ENCODE measurements around the gene PLA2G2C.
"Not testable (repeated sequence)": the region's sequence is repeated elsewhere in the genome, so short reads cannot be mapped to it uniquely, and the experiment has no call there.

PLA2G2C gene, protein sequence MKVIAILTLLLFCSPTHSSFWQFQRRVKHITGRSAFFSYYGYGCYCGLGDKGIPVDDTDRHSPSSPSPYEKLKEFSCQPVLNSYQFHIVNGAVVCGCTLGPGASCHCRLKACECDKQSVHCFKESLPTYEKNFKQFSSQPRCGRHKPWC

DNA sequence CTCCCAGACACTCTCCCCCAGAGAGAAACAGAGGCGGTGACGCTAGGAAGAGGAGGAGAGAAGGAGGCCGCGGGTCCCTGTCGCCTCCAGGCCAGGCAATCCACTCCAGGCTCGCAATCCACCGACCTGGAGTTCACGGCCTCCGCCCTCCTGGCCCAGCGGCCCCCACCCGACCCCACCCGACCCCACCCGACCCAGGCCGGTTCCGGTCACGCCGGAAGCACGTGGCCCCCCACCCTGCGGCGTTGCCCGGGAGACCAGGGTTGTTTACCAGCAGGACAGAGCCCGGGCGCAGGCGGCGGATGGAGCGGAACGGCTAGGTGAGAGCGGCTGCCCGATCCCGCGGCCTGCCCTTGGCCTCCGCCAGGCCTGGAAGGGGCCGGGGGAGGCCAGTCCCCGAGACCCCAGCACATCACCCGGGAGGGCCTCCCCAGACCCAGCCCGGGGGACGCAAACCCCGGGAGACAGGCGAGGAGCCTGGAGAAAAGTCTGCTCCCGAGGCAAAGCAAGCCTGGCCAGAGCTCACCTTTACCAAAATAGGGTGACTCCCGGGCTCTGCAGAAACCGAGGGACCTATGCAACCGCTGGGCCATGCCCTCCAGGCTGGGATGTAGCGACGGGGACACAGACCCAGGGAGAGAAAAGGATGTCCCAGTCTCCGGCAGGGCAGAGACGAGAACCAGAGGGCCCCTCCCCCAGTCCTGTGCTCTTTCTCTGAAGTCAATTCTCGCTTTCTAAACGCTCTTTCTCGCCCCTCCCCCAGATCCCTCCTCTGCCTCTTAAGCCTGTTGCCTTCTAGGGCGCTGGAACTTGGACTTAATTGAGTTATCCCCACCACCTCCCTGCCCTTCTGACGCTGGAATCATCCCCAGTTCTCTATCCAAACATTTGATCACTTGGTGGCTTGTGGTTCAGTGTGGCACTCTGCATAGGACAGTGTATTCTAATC, at the start of gene PLA2G2C, which contains the start of gene UBXN10:
PLA2G2C (minus strand) TSS at position 685 of the 949 bp plus-strand sequence. CDS start 9,155 bp downstream, outside the sequence.
UBXN10 (plus strand) TSS at position 263 of the 949 bp plus-strand sequence. CDS start 4,466 bp downstream, outside the sequence.
- DNase-seq (ENCODE audit: low read depth) = no peak

DNA sequence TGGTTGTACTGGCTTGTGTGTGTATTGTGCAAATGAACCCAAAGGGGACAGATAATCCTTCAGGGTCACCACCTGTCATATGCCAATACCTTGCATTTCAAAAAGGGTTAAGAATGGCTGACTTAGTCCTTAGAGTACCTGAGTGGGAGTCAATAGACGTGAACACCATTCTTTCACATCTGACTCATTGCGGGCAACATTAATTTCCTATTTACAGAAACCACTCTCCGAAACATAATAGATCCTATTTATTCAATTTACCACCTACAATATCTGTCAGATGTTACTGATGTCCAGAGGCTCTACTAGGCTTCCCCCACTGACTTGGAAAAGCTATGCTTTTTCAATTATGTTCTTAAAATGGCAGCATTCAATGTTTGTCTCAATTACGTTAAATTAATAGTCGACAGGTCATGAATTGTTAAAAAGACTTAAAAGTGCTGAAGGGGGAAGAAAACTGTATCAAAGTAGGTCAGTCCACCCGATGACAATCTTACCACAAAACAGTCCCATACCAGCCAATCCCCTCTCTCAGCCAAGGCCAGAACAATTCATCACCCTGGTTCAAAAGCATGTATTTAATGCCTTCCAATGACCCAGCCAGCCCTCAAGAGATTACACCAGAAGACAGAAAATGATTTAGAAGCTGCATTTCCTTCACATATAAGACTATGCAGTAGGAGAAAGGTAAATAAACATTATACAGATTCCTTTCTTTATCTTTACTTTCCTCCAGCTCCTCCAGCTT, 48.6 kb upstream of the PLA2G2C start:
- no peak for DNase-seq (ENCODE audit: low read depth)

DNA sequence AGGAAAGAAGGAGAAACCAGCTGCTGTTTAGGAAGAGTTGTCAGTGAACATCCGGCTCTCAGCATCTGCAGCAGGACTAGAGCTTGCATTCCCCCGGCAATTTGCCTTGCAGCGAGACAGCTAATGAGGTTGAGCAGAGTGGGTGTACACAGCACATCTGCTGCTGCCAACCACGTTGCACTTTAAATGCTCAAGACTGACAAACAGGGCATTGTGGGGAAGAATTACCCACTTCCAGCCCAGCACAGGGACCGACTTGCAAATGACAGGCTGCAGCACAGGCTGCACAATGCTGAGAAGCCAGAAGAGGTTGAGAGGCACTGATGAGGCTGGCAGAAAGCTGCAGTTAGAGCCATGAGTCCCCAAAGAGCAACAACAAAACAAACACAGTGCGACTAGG, 47.5 kb upstream of the PLA2G2C start:
- no peak for DNase-seq (ENCODE audit: low read depth)

DNA sequence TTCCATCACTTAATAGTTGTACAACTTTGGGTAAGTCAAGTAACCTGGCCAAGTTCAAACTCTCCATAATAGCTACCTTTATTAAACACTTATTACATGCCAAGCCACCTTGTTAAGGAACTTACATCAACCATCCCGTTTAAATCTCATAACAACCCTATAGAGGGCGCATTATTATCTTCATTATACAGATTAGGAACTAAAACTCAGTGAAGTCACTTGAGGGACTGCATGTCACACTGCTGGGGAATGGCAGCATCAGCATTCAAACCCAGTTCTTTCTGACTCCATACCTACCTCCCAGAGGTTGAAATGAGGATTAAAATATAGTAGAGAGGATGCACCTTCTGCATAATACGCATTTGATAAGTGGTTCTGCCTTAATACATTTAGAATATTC, 47.1 kb upstream of the PLA2G2C start:
- no peak for DNase-seq (ENCODE audit: low read depth)

DNA sequence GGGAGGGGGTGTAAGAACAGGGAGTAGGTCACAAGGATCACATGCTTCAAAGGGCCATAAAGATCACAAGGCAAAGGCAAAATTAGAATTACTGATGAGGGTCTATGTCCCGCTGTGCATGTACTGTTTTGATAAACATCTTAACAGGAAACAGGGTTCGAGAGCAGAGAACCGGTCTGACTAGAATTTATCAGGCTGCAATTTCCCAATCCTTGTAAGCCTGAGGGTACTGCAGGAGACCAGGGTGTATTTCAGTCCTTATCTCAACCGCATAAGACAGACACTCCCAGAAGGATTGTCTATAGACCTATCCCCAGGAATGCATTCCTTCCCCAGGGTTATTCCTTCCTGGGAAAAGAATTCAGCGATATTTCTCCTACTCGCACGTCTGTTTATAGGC, 46.2 kb upstream of the PLA2G2C start:
- DNase-seq (ENCODE audit: low read depth) = not testable (repeated sequence)

DNA sequence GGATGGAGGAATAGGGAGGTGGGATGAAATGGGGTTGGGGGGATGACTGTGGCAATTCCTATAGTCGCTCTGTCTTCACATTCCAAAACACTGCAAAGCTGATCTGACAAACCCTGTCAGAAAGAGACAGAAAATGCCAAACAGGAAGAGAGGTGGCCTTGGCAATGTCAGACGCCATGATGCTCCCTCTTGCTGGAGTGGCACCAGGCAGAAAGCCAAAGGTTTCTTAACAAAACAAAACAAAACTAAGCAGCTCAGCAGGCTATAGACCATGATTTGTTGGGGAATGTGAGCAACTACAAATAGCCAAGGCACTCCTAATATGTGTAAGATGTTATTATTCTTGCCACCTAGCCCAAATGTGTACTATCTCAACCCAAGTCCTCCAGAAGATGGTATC, 42.9 kb upstream of the PLA2G2C start:
- no peak for DNase-seq (ENCODE audit: low read depth)

DNA sequence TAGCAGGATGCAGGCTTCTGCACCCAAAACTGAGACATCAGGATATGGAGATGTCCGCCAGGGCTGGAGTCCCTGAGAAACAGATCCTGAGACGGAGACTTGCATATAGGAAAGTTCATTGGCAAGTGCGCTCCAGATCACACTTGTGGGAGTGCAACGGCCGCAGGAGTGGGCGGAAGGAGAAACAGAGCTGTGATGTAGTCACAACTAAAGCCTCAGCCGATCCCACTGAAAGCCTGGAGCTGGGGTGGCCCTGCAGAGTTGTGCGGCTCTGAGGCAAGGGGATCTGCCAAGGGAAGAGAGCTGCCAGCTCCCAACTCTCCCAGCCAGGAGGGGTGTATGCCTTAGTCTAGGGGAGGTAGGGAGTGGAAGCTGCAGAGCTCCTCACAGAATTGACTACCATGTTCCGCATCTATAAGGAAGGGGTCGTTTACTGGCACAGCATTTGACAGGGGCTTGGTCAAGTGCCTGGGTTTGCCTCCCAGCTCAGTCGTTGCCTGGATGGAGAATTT, 42.1 kb upstream of the PLA2G2C start:
- no peak for DNase-seq (ENCODE audit: low read depth)

DNA sequence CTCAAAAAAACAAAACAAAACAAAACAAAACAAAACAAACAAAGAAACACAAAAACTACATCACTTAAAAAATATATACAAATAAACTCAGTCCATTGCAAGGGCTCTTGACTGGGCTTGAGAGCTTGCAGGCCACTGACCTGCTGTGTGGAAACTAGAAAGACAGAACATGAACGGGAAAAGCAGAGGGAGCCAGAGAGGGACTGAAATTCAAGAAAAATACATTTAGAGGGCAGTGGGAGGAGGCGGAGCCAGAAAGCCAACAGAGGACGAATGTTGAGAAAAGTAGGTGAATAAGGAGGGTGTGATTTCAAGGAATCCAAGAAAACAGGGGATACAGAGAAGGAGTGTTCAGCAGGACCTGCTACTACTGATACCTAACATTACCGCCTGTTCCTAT, 41.4 kb upstream of the PLA2G2C start:
- no peak for DNase-seq (ENCODE audit: low read depth)

DNA sequence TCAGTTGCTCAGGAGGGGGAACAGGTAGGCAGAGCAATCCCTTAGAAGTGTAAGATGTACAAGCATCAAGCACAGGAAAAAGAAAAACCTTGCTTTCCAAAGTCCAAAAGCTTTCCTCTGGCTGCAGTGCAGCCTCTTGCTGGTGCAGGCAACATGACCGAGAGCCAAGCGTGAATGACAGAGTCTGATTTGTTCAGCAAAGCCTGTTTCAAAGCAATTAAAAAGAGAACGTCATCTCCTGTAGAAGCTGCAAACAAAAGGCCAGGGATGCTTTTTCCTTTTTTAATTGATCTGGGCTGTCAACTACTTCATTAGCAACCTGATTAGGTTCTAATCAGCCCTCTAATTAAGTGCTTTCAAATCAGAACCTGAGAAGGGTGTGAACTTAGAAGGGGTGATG, 38.2 kb upstream of the PLA2G2C start:
- no peak for DNase-seq (ENCODE audit: low read depth)

DNA sequence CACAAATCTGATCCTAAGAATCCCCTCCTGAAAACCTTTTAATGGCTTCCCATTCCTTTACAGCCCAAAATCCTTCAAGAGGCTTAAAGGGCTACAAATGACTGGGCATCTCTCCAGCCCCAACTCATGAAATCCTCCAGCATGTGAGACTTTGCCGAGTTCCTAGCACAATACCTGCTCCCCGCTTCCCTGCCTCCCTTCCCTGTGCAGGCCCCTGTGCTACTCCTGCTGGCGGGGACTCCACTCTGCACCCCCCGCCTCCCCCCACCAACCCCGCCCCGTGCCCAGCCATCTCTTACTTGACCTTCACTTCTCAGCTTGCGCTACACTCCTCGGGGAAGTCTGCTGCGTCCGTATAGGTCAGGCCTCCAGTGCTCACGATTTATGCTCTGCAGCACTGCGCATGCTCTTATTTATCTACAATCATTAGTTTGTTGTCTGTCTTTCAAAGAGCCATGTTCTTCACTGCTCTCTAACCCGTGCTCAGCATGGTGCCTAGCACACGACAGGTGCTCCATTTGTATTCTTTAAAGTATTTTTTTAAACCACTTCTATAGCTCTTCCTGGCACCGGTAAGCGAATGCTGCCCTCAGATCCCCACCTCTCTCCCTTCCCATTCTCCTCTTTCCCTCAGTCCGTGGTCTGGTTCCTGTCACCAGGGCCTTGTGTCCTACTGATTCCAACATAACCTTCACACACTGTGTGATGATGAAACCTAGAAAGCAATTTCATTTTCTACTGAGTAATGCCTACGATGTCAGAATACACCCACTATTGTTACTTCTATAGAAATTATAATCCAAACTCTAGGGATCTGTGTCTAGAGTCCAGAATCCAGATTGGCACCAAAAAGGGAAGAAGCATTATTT, 37.5 kb upstream of the PLA2G2C start:
- DNase-seq (ENCODE audit: low read depth) = no peak

DNA sequence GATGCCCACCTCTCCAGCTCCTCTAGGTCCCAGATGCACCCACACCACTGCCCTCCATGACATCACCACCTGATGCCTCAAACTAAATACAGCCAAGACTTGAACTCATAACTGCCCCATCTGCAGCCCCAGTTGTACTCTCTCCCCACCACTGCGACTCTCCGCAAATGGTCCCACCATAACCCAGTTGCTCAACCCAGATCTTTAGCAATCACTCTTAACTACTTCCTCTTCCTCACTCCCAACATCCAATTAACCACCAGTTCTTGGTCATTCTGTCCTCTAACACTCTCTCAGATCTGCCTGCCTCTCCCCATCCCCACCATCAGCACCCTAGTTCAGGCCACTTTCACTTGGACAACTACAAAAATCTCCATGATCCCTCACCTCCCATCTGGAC, 36.8 kb upstream of the PLA2G2C start:
- no peak for DNase-seq (ENCODE audit: low read depth)

DNA sequence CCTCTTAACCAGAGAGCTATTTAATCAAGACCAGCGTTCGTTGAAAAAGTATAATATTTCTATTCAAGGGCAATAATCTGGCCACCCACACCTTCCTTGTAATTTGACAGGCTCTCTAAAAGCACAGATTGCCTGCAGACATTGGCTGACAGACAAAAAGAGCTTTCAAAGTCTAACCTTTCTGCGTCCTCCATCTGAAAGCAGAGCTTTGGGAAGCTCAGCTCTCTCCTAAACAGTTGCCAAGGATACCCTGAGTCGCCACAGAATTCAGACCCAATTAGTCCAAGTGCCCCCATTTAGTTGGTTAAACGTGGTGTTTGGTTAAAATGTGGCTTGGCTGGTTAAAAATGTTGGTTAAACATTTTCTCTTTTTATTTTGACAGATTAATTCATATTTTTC, 33.7 kb upstream of the PLA2G2C start:
- no peak for DNase-seq (ENCODE audit: low read depth)

DNA sequence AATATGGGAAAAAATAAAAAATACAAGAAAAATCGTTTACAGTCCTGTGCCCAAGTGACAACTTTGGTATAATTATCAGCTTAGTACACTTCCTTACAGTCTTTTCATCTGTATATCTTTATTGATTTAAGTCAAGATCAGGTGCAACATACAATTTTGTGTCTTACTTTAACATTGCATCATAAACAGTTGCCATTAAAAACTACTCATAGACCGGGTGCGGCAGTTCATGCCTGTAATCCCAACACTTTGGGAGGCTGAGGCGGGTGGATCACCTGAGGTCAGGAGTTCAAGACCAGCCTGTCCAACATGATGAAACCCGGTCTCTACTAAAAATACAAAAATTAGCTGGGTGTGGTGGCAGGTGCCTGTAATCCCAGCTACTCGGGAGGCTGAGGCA, 32.7 kb upstream of the PLA2G2C start:
- not testable (repeated sequence) for DNase-seq (ENCODE audit: low read depth)

DNA sequence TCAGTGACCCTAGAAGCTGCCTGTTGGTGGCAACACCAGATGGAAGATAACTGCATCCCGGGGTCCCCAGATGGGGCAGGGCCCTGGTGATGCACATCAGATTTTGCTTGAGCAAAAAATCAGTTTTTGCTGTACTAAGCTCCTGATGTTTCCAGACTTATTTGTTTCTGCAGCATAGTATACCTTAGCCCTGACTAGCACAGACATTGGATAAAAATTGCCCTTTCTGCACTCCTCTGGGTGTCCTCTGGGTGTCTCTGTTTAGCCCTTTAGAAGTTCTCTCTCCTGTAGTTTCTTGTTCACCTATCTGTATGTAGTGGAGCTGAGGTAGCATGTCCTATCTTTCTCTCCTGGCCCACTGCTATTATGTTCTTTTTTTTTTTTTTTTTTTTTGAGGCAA, 30.3 kb upstream of the PLA2G2C start:
- DNase-seq (ENCODE audit: low read depth) = no peak

DNA sequence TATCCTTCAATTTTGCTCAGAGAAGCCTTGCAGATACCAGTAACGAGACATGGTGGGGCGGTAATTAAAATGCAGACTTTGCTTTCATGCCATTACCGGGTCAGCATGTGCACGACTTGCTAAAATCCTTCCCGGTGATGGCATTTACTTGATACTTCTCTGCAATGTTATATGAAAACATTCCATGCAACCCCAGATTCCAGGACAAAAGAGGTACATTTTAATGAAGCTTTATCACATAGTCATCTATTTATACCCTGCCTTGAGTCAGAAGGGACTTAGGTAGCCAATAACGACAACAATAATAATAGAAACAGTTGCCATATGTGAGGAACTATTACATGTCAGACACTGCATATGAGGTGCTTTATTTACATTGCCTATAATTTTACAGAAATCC, 29.4 kb upstream of the PLA2G2C start:
- DNase-seq (ENCODE audit: low read depth) = no peak

DNA sequence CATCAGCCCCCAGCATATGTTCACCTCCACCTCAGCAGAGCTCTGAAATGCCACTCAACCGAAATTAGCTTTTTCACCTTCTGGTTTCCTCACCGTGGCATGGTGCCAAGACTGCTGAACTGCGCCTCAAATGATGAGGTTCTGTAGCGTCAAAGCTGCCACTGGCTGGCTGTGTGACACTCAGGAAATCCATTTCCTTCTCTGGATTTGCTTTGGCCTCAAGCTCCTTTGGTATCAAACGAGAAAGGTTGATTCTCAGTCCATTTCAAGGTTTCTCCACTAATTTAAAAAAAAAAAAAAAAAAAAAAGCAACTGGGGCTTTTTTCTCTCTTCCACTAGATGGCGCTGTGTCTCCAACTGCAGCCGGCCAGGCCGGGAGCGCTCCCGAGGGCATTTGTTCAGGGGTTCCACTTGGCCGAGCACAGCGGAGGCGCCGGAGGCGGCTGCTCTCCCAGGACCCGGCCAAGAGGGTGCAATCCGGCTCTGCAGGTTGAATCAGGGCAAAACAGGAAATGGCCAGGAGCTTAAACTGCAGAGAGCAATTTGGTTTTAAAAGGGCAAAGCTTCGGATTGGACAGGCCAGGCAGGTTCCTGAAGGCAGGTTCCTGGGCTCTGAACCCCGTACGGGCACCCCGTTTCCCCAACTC, 26.5 kb upstream of the PLA2G2C start:
- DNase-seq (ENCODE audit: low read depth) = peak; percentile 20

DNA sequence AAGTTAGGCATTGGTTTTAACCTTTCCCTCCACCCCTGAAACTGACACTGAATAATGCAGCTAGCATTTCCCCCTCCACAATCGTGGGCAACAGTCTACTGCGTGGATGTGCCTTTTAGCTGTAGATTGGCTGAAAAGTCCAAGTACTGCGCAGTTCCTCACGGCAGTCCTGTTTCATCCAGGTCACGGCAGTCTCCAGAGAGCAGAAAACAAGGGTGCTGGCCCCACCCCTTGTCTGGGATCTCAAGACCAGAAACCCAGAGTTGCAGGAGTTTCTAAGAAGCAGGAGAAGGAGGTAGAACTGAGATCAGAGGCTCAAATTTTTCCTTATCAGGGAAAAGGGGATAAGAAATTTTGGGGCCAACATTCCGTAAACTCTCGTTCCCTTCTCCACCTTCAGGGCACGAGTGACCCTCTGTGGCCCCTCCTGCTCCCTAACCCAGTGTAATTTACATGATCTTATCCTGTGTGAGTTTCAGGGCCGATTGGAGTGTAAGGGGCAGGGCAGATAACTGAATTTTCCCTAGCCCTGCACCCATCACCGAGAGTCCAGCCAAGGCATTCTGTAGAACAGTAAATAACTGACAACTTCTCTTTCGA, 25.9 kb upstream of the PLA2G2C start:
- no peak for DNase-seq (ENCODE audit: low read depth)

DNA sequence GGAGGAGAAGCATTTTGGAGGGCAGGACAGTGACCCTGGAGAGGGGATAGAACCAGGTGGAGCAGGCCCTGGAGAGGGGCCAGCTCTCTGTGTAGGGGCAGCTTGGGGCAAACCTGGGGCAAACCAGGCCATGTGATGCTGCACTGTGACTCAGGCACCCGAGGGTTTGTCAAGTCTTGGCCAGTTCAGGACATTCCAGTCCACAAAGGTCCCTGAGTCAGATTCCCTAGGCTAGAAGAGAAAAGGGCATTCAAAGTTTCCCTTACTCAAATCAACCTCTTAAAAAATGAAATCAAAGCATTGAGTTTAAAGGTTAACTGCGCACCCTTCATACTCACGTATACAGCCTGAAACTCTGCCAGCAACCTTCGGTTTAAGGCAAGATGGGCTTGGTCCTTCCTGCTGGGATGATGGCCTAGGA, 25.2 kb upstream of the PLA2G2C start:
- no peak for DNase-seq (ENCODE audit: low read depth)

DNA sequence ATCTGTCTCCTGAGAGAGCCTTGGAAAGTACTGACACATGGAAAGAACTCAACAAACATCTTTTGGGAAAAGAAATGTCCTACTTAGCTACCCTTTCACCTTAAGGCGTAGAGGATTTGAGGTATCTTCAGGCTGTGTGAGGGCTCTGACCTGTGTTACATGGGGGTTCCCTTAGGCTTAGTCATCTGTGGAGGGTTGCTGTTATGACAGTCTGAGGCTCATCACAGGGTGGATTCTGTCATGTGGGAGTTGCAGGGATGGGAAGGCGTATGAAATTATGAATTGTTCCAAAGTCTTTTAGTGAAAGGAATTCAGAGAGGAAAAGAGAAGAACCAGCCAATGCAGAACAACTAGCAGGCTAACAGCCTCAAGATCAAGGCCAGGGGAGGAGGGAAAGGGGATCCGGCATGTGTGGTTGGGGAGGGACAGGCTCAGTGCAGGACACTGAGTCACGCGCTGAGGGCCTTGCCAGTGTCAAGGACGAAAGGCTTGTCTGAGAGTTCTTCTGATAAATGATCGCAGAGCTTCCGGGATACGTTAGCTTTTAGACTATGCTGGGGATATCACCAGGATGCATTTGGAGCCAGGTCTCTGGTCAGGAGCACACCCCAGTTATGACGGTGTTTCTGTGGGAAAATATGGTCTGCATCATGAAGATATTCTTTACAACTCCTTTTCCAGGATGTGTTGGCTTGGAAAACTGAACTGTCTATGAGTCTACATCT, 24.6 kb upstream of the PLA2G2C start:
- DNase-seq (ENCODE audit: low read depth) = no peak

DNA sequence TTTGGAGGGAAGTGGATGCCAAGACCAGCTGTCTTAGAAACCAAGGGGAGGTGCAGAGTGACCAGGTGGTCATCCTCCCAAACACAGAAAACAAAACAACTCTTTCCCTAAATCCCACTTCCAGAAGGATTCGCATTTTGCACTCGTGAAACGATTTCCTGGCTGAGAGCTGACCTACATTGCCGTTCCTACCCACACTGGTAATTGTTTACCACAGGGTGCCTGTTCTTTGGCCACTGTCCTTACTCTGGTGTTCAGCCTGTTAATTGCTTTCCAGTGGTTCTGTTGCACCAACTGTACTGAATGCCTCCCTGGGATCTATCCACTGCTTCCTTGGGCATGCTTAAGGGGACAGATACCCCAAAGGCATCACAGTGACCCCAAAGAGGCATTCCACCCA, 23.2 kb upstream of the PLA2G2C start:
- DNase-seq (ENCODE audit: low read depth) = no peak
